GF-D8 (cell line): ENCODE measurements around the gene SERTAD2.

ENCODE experiments used
- DNase-seq: peaks from one replicate; lab custom pipeline; 2025; lab: John Stamatoyannopoulos, UW

The SERTAD2 gene, protein sequence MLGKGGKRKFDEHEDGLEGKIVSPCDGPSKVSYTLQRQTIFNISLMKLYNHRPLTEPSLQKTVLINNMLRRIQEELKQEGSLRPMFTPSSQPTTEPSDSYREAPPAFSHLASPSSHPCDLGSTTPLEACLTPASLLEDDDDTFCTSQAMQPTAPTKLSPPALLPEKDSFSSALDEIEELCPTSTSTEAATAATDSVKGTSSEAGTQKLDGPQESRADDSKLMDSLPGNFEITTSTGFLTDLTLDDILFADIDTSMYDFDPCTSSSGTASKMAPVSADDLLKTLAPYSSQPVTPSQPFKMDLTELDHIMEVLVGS

DNA sequence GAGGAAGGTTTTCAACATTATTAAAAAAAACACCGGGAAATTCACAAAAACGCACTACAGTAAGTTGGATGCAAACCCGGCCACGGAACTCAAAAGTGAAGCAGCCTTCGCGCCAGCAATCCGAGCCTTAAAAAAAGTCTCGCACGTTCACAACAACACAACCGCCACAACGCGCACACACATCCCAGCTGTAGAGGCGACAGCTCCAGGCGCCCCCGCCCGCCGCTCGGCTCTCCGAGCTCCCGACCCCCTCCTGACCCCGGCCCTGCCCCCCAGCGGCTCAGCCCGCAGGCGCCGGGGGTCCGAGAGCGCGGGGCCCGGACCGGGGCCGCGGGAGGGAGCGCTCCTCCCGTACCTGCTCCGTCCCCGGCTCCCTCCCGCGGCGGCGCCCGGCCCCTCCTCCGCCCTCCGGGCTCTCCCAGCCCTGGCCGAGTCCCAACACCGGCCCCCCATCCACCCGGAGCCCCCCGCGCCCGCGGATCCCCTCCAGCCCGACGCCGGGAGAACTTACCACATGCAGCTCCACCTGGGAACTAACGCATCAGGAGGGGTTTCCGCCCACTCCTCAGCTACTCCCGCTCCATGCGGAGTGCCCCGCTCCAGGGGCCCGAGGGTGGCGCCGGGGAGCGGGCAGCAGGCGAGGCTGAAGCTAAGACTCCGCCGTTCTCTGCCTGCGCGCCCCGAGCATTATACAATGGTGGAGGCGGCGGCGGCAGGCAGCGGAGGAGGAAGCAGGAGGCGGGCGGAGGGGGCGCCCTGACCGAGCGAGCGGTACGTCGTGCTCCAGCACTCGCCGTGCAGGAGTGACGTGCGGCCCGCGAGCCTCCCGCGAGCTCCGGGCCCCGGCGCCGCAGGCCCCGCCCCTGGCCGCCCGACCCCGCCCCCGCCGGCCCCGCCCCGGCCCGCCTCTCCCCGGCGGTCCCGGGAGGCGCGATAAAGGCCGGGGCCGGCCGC, at the start of gene SERTAD2:
SERTAD2 (minus strand) TSS at position 805 of the 954 bp plus-strand sequence. CDS start 17,042 bp downstream, outside the sequence.
- DNase-seq: peak; percentile 75

DNA sequence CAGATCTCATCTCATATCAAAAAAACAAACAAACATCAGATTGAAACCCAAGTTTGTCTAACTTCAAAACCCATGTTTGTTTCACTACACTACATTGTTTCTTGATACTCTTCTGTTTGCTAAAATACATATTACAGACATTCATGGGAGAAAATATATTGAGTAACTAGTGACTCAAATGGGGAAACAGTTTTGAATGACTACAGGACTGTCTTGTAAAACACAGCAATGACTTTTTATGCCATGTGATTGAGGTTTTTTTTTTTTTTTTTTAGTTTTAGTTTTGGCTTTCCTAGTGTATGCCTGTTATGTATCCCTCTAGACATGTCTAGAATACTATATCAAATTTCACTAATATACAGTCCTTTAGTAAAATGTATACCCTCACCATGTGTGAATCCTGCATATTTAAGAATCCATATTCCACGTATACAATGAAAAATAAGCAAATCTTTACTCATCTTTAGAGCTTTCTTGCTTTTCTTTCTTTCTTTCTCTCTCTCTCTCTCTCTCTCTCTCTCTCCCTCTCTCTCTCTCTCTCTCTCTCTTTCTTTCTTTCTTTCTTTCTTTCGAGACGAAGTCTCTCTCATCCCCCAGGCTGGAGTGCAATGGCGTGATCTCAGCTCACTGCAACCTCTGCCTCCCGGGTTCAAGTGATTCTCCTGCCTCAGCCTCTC, 46.6 kb upstream of the SERTAD2 start:
- no peak for DNase-seq

DNA sequence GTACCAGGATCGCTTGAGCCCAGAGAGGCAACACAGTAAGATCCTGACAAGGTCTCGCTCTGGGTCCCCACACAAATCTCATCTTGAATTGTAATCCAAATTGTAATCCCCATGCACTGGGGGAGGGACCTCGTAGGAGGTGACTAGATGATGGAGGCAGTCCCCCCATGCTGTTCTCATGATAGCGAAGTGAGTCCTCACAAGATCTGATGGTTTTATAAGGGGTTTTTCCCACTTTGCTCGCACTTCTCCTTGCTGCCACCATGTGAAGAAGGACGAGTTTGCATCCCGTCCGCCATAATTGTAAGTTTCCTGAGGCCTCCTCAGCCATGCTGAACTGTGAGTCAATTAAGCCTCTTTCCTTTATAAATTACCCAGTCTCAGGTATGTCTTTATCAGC, 46.0 kb upstream of the SERTAD2 start:
- DNase-seq: no peak

DNA sequence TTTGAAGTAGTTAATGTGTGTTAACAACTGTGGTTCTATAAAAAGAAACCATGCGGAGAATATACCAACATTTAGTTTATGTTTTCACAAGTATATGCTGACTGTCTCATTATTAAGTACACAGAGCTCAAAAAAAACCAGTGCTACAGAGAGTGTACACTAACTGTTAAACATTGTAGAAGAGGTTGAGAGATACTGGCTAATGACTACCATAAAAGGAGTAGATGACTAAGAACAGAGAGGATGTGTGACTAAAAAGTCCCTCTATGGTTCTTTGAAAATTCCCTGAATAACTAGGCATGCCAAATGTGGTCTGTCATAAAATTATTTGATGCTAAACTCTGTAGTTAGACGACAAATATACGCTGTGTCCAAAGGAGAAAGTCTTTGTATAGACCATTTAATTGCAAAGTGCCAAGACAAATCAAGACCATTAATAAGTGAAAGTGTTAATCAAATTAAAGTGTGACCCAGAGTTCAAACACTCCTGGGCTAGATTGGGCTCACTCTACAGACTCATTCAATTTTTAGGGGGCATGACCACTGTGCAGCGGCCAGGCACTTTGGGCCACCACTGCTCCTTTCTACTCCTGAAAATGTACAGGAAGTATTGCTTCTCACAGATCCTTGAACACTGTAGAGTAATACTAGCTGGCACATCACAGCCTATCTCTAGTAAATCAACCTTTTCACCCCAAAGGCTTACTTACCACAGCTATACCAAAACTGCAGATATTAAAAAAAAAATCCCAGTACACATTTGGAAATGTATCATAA, 45.1 kb upstream of the SERTAD2 start:
- no peak for DNase-seq

DNA sequence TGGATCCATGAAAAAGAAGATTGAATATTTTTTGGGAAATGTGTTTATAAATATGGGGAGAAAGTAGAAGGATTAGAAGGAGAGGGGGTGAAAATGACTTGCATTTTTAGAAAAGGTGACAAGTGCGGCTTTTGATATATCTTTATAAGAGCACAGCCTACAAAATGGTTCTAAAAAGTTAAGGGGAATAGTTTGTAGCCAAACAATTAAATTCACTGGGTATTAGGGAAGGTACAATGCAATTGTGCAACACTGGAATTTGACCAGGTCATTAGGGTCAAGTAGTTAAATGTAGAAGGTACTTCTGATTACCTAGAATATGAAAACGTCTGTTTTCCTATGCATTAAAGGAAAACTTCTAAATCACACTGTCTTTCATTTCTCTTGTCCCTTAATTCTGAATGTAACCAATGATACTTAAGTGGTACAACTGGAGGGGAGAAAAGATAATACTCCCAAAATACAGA, 44.5 kb upstream of the SERTAD2 start:
- no peak for DNase-seq

DNA sequence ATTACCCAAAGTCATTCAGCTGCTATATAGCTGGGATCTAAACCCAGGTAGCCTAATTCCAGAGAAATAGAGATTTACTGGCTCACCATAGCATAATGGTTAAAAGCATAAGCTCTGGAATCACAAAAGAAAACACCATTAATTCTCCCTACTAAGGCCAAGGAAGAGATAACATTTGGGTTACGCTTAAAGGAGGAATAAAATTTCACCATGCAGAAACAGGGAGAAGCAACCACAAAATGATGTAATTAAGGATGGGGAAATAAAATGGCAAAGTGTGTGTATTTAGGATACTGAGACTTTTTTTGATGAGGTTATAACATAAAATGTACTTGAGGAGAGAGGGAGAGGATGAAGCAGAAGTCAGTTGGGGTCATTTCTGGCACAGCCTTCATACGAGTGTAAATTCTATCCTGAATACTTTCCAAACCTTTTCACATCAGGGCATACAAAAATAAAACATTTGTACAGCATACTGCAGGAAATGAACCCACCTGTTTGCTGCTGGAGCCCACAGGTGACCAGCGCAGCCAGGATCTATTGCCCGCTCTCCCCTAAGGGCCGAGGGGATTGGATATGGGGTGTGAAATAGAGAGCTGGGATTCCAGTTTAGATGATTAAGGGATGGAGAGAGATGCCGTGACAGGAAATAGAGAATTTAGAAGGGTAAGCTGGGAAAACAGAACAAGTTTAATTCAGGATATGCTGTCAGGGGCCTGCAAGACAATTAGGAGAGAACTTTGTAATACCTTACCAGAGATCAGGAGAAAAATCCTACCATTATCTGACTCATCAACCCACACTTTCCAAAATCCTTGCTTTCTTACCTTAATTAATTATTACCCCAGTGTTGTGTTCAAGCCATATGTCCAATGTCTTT, 43.8 kb upstream of the SERTAD2 start:
- no peak for DNase-seq

DNA sequence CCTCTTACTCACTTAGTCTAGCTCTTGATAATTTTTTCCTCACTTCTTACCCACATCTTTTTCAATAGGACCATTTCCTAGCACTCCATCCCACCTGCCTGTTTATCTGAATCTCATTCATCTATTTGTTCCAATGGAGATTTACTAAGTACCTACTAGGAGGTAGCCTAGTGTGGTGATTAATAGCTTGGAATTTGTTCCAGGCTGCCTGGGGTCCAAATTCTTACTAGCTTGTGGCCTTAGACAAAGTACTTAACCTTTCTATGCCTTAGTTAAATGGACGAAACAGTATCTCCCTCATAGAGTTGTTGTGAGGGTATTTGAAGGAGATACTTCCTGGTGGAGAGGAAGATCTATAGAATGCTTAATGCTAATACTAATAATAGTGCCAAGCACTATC, 42.9 kb upstream of the SERTAD2 start:
- no peak for DNase-seq

DNA sequence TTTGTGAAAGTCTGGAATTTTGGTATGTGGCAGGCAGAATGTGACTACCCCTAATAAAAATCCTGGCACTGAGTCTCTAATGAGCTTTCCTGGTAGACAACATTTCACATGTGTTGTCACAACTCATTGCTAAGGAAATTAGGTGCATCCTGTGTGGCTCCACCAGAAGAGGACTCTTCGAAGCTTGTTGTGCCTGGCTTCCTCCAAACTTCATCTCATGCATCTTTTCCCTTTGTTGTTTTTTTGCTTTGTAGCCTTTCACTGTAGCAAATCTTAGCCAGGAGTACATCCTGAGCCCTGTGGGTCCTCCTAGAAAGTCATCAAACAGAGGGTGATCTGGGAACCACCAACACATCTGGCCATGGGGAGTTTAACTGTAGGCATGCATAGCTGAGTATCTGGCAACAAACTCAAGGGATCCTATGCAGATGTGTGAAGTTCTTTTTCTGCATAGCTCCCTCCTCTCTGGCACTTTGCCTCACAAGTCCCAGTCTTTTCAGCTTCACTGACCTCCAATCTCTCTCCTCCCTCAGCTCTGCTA, 42.1 kb upstream of the SERTAD2 start:
- no peak for DNase-seq

DNA sequence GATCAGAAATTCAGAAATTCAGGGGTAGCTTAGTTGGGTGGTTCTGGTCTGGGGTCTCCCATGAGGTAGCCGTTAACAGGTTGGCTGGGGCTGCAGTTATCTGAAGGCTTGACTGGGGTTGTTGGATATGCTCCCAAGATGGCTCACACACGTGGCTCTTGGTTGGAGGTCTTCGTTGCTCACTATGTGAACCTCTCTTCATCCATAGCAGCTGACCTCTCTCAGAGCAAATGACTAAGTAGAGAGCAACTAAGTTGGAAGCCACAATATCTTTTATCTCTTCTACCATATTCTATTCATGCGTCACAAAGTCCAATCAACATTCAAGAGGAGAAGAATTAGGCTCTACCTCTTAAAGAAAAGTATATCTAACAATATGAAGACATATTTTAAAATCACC, 38.7 kb upstream of the SERTAD2 start:
- DNase-seq: no peak

DNA sequence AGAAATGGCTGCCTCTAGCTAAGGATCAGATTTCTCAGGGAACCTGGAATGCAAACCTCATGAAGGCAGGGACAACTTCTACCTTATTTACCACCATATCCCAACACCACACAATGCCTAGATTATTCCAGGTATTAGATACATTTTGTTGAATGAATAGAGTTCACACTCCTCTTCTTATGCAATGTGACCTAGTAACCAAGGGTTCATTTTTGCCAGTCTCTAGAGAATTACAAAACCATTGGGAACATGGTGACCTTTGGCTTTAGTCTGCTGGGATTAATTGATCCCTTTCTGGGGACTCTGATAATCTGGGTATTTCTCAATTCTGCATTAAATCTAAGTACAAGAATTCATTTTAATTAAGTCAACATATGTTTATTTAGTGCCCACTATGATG, 35.2 kb upstream of the SERTAD2 start:
- DNase-seq: no peak

DNA sequence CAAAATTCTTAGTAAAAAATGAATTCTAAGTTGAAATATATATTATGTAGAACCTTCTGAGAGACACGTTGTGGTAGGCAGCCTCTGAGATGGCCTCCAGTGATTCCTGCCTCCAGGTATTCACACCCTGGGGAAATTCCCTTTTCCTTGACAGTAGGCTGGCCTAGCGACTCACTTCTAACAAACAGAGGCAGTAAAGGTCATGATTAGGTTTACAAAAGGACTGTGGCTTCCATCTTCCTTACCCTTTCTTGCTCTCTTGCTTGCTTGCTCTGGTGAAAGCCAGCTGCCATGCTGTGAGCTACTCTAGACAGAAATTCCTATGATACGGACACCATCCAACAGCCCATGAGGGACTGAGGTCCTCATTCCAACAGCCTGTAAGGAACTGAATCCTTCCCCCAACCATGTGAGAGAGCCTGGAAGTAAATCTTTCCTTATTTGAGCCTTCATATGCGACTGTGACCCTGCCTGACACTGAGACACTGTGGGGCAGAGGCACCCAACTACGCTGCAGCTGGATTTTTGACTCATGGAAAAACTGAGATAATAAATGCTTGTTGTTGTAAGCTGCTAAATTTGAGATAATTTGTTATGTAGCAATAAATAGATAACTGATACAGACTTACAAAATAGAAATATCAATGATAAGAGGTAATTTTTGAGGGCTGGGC, 32.7 kb upstream of the SERTAD2 start:
- DNase-seq: no peak

DNA sequence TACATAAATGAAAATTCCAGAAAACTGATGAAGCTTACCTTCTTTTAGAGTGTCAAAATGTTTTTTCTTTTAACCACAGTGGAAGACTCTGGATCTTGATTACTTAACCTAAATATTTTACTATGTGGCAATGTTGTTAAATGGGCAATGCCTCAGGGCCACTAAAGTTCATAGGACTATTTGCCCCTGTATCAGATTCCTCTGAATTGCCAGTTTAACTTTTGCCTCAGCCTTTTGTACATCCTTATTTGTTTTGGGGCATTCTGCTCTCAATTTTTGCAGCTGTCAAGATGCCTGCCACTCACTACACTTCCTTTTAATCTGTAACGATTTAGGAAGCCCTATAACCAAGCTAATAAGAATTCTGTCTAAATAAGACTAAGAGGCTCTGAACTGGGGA, 31.7 kb upstream of the SERTAD2 start:
- DNase-seq: no peak

DNA sequence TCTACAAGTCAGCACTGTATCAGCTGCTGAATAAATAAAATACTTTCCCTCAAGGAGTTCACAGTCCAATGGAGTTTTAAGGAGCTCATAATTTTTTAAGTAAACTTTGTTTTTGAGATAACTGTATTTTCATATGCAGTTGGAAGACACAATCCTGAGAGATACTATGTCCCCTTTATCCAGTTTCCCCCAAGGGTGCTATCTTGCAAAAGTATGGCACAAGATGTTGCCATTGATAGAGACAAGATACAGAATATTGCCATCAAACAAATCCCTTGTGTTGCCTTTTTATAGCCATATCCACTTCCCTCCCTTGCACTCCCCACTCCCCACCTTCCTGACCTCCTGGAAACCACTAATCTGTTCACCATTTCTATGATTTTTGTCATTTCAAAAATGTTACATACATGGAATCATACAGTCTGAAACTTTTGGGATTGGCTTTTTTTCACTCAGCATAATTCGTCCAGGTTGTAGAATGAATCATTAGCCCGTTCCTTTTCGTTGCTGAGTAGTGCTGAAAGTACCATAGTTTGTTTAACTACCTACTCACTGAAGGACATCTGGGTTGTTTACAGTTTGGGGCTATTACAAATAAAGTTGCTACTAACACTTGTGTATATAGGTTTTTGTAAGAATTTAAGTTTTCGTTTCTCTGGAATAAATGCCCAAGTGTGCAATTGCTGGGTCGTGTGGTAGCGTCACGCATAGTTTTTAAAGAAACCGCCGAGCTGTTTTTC, 30.2 kb upstream of the SERTAD2 start:
- no peak for DNase-seq

DNA sequence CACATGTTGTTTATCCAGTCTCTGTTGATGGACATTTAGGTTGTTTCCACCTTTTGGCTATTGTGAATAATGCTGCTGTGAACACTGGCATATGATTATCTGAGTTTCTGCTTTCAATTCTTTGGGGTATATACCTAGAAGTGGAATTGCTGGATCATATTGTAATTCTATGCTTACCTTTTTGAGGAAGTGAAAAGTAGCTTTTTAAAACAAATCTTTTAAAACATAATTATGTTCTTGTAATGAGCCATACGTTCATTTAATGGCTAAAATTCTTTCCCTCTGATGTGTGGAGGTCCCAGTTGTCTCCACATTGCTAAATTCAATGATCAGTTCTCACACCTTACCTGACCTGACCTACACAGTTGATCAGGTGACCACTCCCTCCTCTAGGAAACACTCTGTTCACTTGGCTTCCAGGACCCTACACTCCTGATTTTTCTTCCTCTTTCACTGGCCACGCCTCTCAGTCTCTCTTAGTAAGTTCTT, 27.8 kb upstream of the SERTAD2 start:
- no peak for DNase-seq

DNA sequence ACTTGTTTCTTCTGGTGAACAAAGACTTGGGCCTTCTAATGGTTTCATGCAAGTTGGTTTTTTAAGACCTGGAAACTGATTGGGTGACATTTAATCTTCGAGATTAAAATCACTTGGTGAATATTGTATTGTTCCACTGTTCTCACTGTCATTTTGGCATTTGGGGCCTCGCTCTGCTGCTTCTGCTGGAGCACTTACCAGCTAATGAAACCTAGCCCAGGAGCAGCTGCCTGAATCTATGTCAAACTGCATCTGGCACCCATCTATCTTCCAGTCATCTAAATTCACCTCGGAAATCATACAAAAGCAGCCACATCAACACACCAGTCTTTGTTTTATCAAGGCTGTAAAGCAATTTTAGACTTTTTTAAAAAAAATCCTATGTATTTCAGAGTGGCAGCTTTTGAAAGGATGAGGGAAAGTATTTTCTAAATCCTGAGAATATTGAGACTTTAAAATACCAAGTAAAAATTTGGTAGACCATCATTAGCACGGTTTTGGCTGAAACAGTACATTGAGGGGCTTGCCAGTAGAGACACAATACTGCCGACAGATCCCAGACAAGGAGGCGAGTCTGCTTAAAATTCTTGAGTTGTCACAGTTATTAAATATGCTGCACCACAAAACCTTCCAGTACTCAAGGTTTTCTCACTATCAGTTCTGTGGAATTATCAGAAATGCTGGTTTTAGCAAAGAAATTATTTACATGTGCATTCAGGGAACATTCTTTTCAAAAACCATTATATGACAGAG, 26.1 kb upstream of the SERTAD2 start:
- no peak for DNase-seq

DNA sequence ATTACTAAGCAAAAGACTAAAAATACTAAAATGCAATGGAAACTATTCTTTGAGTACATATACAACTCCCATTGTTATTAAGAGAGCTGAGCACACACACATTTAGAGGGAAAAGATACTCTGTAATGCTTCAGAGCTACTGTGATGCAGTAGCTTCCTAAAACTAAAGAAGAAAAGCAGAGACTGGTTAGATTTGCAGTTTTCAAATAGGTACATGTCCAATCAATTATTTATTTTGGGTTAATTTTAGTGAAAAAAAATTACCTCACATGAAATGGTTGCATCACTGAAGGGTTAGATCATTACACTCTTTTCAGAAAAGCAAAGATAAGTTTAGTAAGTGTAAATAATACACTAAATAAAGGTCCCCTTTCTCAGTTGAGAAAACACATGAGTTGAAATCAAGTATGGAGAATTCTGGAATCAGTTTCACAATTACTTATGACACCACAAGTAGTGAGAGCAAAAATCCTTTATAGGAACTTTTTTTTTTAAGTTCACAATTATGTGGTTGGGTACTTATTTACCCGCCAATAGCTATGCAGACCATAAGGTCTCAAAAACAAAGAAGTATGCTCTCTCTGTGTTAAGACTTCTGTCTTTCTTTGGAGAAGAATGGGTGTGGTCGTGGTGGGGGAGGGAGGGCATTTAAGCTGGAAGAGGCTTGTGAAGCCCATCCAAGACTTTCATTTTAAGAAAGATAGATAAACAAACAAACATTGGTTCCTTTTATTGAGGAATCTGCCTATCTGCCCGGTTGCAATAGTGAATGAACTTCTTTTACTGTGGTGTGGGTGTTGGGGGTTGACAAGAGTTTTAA, 25.3 kb upstream of the SERTAD2 start:
- no peak for DNase-seq

DNA sequence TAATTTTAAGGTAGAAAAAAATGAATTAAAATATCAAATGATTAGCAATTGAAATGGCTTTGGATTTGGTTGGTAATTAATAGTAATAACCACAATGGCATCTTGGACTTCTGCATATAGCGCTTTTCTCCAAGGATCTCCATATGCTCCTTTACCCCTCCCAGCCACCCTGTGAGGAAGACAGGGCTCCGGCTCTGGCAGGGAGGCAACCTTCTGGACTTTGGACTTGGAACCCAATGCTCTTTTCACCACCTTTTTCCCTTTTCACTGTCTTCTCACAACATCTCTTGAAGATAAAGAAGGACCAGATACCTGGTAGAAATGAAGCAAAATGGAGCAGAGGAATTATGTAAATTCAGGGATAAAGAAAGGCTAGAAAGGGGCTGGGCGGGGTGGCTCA, 23.8 kb upstream of the SERTAD2 start:
- DNase-seq: no peak
